ENCODE results near the gene AKR1D1.

GRCh38 chr7:138097064-138097741 is 20.9 kb downstream of the AKR1D1 start:
- no peak for TF ChIP-seq POLR2A (IDR thresholded peaks at IDR 0.05)
- no peak for TF ChIP-seq CTCF (IDR thresholded peaks at IDR 0.05 in 4 of 5, conservative IDR thresholded peaks at IDR 0.05 in 1 of 5)

Data from gastrocnemius medialis (tissue), 4 donors.